ENCODE measurements around the gene HCN4. TPM values are rescaled to one million over a fixed set of nuclear protein-coding genes. Genes with fewer than 3 reads are reported as not detected.

The HCN4 gene
- total and polyA plus RNA-seq, 2 experiments from 2014 or later, result 0.27 to 0.40 TPM

DNA sequence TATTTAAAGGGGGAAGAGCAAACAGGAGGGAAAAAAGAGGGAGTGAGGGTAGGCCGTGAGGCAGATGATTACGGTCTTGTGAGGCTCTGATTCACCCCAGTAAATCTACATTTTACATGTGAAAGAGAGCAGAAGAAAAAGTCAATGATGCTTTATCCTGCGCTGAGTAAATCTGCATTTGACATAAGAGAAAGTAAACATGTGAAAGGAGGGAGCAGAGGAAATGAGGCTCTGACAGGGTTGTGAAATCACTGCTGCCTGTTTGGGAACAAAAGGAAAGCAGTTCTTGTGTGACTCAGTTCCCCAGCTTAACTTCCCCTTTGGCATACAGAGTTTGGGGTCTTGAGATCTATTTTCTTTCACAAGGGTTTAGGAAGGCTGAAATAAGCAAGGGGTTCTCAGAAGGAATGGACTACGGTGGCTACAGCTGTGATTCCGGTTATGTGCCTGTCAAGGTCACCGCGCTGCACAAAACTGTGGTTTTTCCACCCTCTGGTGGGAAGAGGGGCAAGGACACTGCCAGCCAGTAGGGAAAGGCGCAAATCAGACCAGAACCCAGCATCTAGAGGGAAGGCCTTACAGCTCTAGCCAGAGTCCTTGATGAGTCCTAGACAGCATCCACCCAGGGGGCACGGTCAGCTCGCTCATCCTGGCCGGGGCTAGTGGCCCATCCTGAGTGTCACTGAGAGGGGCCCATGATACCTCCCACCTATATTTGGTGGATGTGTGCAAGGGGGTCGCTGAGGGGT lies 18.9 kb upstream of the HCN4 start:
- Histone ChIP-seq H4K20me1 (ENCODE audit: insufficient read depth, poor library complexity, severe bottlenecking) (no peaks in the 10 kb centered on the region), H2AFZ (no peak overlapping the region), H3K79me2 (no peaks in the 10 kb centered on the region), H3K9me3 (ENCODE audit: low read depth) (no peaks in the 10 kb centered on the region), H3K4me1 (ENCODE audit: insufficient read depth) (peaks cover 14% of the 10 kb centered on the region), H3K4me3 (no peak overlapping the region), H3K4me2 (no peak overlapping the region), H3K36me3 (replicated peaks; ENCODE audit: insufficient read depth, low read depth) (no peaks in the 10 kb centered on the region), H3K27me3 (no peaks in the 10 kb centered on the region), H3K9me2 (replicated peaks; ENCODE audit: insufficient read depth) (no peaks in the 10 kb centered on the region), H3K27ac (peak overlapping the region; percentile 50)
- no peak for DNase-seq (ENCODE audit: low spot score)
- 74% methylated on average over 12 of the region's 12 CpGs for WGBS (ENCODE audit: low lambda C conversion rate, missing lambda C conversion rate)
- no peak for TF ChIP-seq EZH2 (IDR thresholded peaks at IDR 0.05; ENCODE audit: borderline replicate concordance)
- TF ChIP-seq EZH2phosphoT487 (IDR thresholded peaks at IDR 0.05; ENCODE audit: low read depth, severe bottlenecking, unreplicated experiment), result no peak
- TF ChIP-seq, protein P1, sequence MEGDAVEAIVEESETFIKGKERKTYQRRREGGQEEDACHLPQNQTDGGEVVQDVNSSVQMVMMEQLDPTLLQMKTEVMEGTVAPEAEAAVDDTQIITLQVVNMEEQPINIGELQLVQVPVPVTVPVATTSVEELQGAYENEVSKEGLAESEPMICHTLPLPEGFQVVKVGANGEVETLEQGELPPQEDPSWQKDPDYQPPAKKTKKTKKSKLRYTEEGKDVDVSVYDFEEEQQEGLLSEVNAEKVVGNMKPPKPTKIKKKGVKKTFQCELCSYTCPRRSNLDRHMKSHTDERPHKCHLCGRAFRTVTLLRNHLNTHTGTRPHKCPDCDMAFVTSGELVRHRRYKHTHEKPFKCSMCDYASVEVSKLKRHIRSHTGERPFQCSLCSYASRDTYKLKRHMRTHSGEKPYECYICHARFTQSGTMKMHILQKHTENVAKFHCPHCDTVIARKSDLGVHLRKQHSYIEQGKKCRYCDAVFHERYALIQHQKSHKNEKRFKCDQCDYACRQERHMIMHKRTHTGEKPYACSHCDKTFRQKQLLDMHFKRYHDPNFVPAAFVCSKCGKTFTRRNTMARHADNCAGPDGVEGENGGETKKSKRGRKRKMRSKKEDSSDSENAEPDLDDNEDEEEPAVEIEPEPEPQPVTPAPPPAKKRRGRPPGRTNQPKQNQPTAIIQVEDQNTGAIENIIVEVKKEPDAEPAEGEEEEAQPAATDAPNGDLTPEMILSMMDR (IDR thresholded peaks at IDR 0.05; ENCODE audit: poor library complexity), result no peak

- Histone ChIP-seq H3K27me3 (no peaks in the 10 kb centered on the region), H3K36me3 (replicated peaks; ENCODE audit: insufficient read depth, low read depth) (no peaks in the 10 kb centered on the region), H3K4me3 (no peak overlapping the region), H3K4me2 (no peak overlapping the region), H3K27ac (no peak overlapping the region), H3K9me3 (ENCODE audit: low read depth) (no peaks in the 10 kb centered on the region), H3K79me2 (no peaks in the 10 kb centered on the region), H2AFZ (no peak overlapping the region), H3K4me1 (ENCODE audit: insufficient read depth) (peaks cover 14% of the 10 kb centered on the region), H4K20me1 (ENCODE audit: insufficient read depth, poor library complexity, severe bottlenecking) (no peaks in the 10 kb centered on the region), H3K9me2 (replicated peaks; ENCODE audit: insufficient read depth) (no peaks in the 10 kb centered on the region)
- no peak for DNase-seq (ENCODE audit: low spot score)
- WGBS (ENCODE audit: low lambda C conversion rate, missing lambda C conversion rate), result 61% methylated on average over 8 of the region's 8 CpGs
- TF ChIP-seq EZH2 (IDR thresholded peaks at IDR 0.05; ENCODE audit: borderline replicate concordance) (no peak), EZH2phosphoT487 (IDR thresholded peaks at IDR 0.05; ENCODE audit: low read depth, severe bottlenecking, unreplicated experiment) (no peak)
- TF ChIP-seq, protein P1 (IDR thresholded peaks at IDR 0.05; ENCODE audit: poor library complexity), result no peak
Measured at GRCh38 chr15:73386886-73387506, 18.2 kb upstream of the HCN4 start.

GRCh38 chr15:73386238-73386637 lies 17.5 kb upstream of the HCN4 start:
- H3K27ac ChIP-seq, result no peak overlapping the region
- no peaks in the 10 kb centered on the region for H4K20me1 ChIP-seq (ENCODE audit: insufficient read depth, poor library complexity, severe bottlenecking)
- no peak overlapping the region for H3K4me3 ChIP-seq
- no peak for DNase-seq (ENCODE audit: low spot score)
- H3K79me2 ChIP-seq, result no peaks in the 10 kb centered on the region
- H3K27me3 ChIP-seq, result no peaks in the 10 kb centered on the region
- H3K9me2 ChIP-seq (replicated peaks; ENCODE audit: insufficient read depth), result no peaks in the 10 kb centered on the region
- H3K4me2 ChIP-seq, result no peak overlapping the region
- TF ChIP-seq EZH2 (IDR thresholded peaks at IDR 0.05; ENCODE audit: borderline replicate concordance) (no peak), EZH2phosphoT487 (IDR thresholded peaks at IDR 0.05; ENCODE audit: low read depth, severe bottlenecking, unreplicated experiment) (no peak)
- TF ChIP-seq, protein P1 (IDR thresholded peaks at IDR 0.05; ENCODE audit: poor library complexity), result no peak
- no peaks in the 10 kb centered on the region for H3K9me3 ChIP-seq (ENCODE audit: low read depth)
- H3K4me1 ChIP-seq (ENCODE audit: insufficient read depth), result peaks cover 14% of the 10 kb centered on the region
- no peak overlapping the region for H2AFZ ChIP-seq
- 92% methylated on average over 5 of the region's 5 CpGs for WGBS (ENCODE audit: low lambda C conversion rate, missing lambda C conversion rate)
- no peaks in the 10 kb centered on the region for H3K36me3 ChIP-seq (replicated peaks; ENCODE audit: insufficient read depth, low read depth)
